VCaP (cell line): ENCODE data around the gene TAOK3.

ENCODE experiments used
- H3K27ac ChIP-seq: fragments of 450-650 bp; 2 replicates; pipeline ENCODE4 v1.5.1; 2017
- CTCF ChIP-seq: fragments of 450-650 bp; conservative IDR thresholded peaks from 2 replicates; pipeline ENCODE4 v1.5.1; 2017; ENCODE audit warnings: mild to moderate bottlenecking, moderate library complexity

The TAOK3 gene

GRCh38 chr12:118347916-118348315 is 24.8 kb downstream of the TAOK3 start:
- no peak overlapping the region for H3K27ac ChIP-seq
- TF ChIP-seq CTCF = no peak

GRCh38 chr12:118346895-118347294 is 25.8 kb downstream of the TAOK3 start:
- no peak for TF ChIP-seq CTCF
- H3K27ac ChIP-seq = no peak overlapping the region

GRCh38 chr12:118345355-118345754 is 27.4 kb downstream of the TAOK3 start:
- TF ChIP-seq CTCF = no peak
- H3K27ac ChIP-seq = no peak overlapping the region

- no peak for TF ChIP-seq CTCF
- H3K27ac ChIP-seq = no peak overlapping the region
These were observed 27.9 kb downstream of the TAOK3 start for GRCh38 chr12:118344829-118345228.

- H3K27ac ChIP-seq = peak overlapping the region; percentile 72
- TF ChIP-seq CTCF = no peak
These were observed 30.6 kb downstream of the TAOK3 start for GRCh38 chr12:118342090-118342489.

GRCh38 chr12:118337194-118337838 is 35.4 kb downstream of the TAOK3 start:
- H3K27ac ChIP-seq = peak overlapping the region; percentile 45
- TF ChIP-seq CTCF = no peak

- peak overlapping the region; percentile 45; the same call in 1 of the 2 replicates for H3K27ac ChIP-seq
These were observed 36.6 kb downstream of the TAOK3 start for GRCh38 chr12:118336123-118336522.

More at GRCh38 chr12:118336123-118336522, 36.6 kb downstream of the TAOK3 start:
- no peak for TF ChIP-seq CTCF
